Upper lobe of right lung (tissue), 1 donor: ENCODE measurements around the gene UCP2. TPM values are rescaled to one million over a fixed set of nuclear protein-coding genes. Genes with fewer than 3 reads are reported as not detected.

Experiments
- ATAC-seq: fragments of 200-7000 bp; cut with Tn5 transposase; one replicate; pipeline ENCODE4 v1.9.1; 2020; ENCODE audit warnings: mild to moderate bottlenecking, moderate library complexity
- DNase-seq: peaks from one replicate; pipeline ENCODE4 v3.0.0-alpha.2; 2020
- H3K27ac ChIP-seq: fragments of 200-600 bp; one replicate; pipeline ENCODE4 v1.8.0; 2022
- H3K27me3 ChIP-seq: fragments of 200-600 bp; one replicate; pipeline ENCODE4 v1.8.0; 2022; ENCODE audit warnings: mild to moderate bottlenecking
- H3K36me3 ChIP-seq: fragments of 200-600 bp; one replicate; pipeline ENCODE4 v1.8.0; 2022
- H3K4me1 ChIP-seq: fragments of 200-600 bp; one replicate; pipeline ENCODE4 v1.8.0; 2022
- H3K4me3 ChIP-seq: fragments of 200-600 bp; one replicate; pipeline ENCODE4 v1.8.0; 2022; ENCODE audit warnings: mild to moderate bottlenecking
- H3K9me3 ChIP-seq: fragments of 200-600 bp; one replicate; pipeline ENCODE4 v1.8.0; 2022
- intact Hi-C: fragments of 100-400 bp; cut with DNase I; formaldehyde crosslinking; loops from one replicate; pipeline ENCODE4 v1.11.0; 2022
- total RNA-seq: library from RNA; stranded (reverse); fragmentation: NEBNext Ultra II Directional; extraction: Animal tissue kit (Norgen Biotek cat#: 25700); gene quantifications from one replicate; pipeline ENCODE4 v1.2.1, GENCODE V29; 2021
- TF ChIP-seq, protein P1 (sequence below): fragments of 200-600 bp; IDR thresholded peaks from one replicate; pipeline ENCODE4 v1.8.0; 2022; ENCODE audit warnings: antibody characterized with exemption
- donor health status: DM: no; HTN: yes; CAD: no; lungs with severe emphysema.

UCP2 gene
- total RNA-seq, 1 donor from 2014 or later = 56.3 TPM

GRCh38 chr11:74012074-74012809 is 29.6 kb upstream of the UCP2 start:
- intact Hi-C loops = no loop called here
- no peak overlapping the region for H3K27ac ChIP-seq
- H3K4me3 ChIP-seq = no peak overlapping the region
- H3K4me1 ChIP-seq = no peaks in the 10 kb centered on the region
- TF ChIP-seq, protein P1, sequence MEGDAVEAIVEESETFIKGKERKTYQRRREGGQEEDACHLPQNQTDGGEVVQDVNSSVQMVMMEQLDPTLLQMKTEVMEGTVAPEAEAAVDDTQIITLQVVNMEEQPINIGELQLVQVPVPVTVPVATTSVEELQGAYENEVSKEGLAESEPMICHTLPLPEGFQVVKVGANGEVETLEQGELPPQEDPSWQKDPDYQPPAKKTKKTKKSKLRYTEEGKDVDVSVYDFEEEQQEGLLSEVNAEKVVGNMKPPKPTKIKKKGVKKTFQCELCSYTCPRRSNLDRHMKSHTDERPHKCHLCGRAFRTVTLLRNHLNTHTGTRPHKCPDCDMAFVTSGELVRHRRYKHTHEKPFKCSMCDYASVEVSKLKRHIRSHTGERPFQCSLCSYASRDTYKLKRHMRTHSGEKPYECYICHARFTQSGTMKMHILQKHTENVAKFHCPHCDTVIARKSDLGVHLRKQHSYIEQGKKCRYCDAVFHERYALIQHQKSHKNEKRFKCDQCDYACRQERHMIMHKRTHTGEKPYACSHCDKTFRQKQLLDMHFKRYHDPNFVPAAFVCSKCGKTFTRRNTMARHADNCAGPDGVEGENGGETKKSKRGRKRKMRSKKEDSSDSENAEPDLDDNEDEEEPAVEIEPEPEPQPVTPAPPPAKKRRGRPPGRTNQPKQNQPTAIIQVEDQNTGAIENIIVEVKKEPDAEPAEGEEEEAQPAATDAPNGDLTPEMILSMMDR = no peak
- no peaks in the 10 kb centered on the region for H3K36me3 ChIP-seq
- ATAC-seq (no peak), DNase-seq (no peak)
- H3K27me3 ChIP-seq = no peaks in the 10 kb centered on the region
- no peaks in the 10 kb centered on the region for H3K9me3 ChIP-seq

DNA sequence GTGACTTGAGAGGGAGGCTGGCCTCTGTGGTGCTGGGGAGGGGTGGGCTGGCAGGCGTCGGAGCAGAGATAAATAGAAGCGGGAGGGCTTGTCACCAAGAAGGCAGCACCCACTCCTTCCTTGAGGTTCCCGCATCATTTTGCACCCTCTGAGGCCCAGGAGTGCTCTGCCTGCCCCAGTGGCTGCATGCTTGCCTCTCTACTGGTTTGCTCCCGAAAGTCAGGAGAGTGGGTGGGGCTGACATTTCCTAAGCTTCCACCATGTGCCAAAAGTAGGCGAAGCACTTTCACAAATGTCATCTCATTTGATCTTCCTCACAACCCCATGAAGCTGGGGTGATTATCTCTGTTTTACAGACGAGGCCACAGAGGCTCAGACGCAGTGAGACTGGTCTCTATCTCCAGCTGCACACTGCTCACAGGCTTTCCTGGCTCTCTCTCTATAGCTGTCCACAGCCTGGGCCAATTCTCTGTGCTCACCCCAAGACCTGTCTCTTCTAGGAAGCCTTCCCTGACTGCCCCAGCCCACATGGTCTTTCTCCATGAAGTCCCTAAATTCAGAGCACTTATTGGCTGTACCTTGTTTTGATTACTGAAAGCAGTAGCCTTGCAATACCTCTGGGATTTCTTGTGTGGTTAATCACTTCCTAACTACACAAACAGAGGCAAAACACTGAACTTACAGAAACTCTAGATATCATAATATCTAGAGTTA is 28.9 kb upstream of the UCP2 start:
- intact Hi-C loops = no loop called here
- H3K4me1 ChIP-seq = no peaks in the 10 kb centered on the region
- H3K27me3 ChIP-seq = no peaks in the 10 kb centered on the region
- no peak overlapping the region for H3K4me3 ChIP-seq
- TF ChIP-seq, protein P1 = no peak
- no peak overlapping the region for H3K27ac ChIP-seq
- no peaks in the 10 kb centered on the region for H3K9me3 ChIP-seq
- DNase-seq (no peak), ATAC-seq (peak; percentile 19)
- H3K36me3 ChIP-seq = no peaks in the 10 kb centered on the region

DNA sequence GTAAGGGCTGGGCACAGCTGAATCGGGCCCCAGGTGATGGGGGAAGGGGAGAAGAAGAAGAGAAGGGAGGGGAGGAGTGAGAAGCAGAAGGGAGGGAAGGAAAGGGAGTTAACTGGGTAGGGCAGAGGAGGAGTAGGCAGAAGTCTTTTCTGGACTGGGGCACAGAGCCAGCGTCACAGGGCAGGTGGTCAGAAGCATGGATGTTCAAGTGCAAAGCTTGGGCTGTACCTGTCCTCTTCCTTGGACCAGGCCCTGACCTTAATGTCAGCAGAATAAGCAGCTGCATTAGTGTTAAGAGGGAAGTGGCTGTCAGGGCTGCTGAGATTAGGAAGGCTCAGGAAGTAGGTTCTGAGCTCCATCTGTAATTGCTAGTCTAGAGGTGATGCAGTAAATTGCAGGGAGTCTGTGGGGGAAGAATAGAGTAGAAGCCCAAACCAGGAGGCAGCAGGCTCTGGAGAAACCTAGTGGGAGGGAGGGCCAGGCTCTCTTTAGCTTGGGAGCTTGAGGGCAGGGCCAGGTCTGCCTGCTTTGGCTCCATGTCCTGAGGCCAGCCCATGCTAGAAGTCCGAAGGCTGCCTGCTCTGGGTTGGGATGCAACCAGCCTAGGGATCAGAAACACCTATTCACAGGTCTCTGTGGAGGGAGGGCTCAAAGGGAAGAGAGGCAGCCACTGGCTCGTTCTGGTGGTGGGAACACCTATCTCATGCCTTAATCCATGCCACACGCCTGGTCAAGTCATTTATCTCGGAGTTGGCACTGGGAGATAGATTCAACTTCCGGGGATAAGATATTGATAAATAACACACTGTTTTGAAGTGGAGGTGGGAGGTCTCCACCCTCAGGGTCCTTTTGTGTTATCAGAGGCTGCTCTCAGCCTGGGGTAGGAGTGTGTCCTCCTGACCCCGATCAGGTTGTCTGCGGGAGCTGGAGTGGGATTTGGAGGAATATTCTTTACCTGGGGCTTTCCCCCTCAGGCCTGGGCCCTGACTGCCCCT is 28.0 kb upstream of the UCP2 start:
- H3K27me3 ChIP-seq = no peaks in the 10 kb centered on the region
- no peak overlapping the region for H3K4me3 ChIP-seq
- no peaks in the 10 kb centered on the region for H3K36me3 ChIP-seq
- TF ChIP-seq, protein P1 = no peak
- ATAC-seq (no peak), DNase-seq (no peak)
- no peaks in the 10 kb centered on the region for H3K4me1 ChIP-seq
- intact Hi-C loops = no loop called here
- no peaks in the 10 kb centered on the region for H3K9me3 ChIP-seq
- H3K27ac ChIP-seq = no peak overlapping the region

GRCh38 chr11:74009675-74010305 is 27.1 kb upstream of the UCP2 start:
- H3K4me3 ChIP-seq = no peak overlapping the region
- DNase-seq (no peak), ATAC-seq (no peak)
- TF ChIP-seq, protein P1 = no peak
- no peak overlapping the region for H3K27ac ChIP-seq
- intact Hi-C loops = no loop called here
- no peaks in the 10 kb centered on the region for H3K4me1 ChIP-seq
- H3K36me3 ChIP-seq = no peaks in the 10 kb centered on the region
- H3K27me3 ChIP-seq = no peaks in the 10 kb centered on the region
- H3K9me3 ChIP-seq = no peaks in the 10 kb centered on the region

DNA sequence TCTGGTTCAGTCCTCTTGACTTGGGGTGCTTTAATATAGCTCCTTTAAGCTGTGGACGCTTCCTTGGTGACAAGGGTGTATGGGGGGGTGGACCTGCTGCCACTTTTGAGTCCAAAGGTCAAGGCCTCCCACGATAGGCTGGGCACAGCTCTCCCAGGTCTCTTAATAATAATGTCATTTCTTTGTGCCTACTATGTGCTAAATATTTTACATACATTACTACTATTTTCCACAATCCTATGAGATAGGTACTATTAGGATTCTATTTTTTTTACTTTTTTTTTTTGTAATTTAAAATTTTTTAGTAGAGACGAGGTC is 26.5 kb upstream of the UCP2 start:
- no peak for DNase-seq
- H3K9me3 ChIP-seq = no peaks in the 10 kb centered on the region
- no peaks in the 10 kb centered on the region for H3K36me3 ChIP-seq
- TF ChIP-seq, protein P1 = no peak
- intact Hi-C loops = no loop called here
- H3K4me3 ChIP-seq = no peak overlapping the region
- H3K27ac ChIP-seq = no peak overlapping the region
- H3K27me3 ChIP-seq = no peaks in the 10 kb centered on the region
- no peak for ATAC-seq
- H3K4me1 ChIP-seq = no peaks in the 10 kb centered on the region
